GM12878 (cell line): ENCODE results near the gene ACKR2. TPM values are rescaled to one million over a fixed set of nuclear protein-coding genes. Genes with fewer than 3 reads are reported as not detected.

Experiments
- ATF2 ChIP-seq: IDR thresholded peaks from 2 replicates; pipeline ENCODE4 v1.6.1; 2012; ENCODE audit warnings: low read length, inconsistent platforms
- BCL11A ChIP-seq: IDR thresholded peaks from 2 replicates; pipeline ENCODE4 v1.6.1; 2011; ENCODE audit warnings: low read depth, low read length
- CREB1 ChIP-seq: IDR thresholded peaks from 2 replicates; pipeline ENCODE4 v1.6.1; 2012; ENCODE audit warnings: low read depth, mild to moderate bottlenecking, inconsistent platforms
- CREM ChIP-seq: IDR thresholded peaks from 2 replicates; pipeline ENCODE4 v1.6.1; 2014; ENCODE audit warnings: antibody characterized with exemption, low read depth
- CUX1 ChIP-seq: IDR thresholded peaks from 2 replicates; pipeline ENCODE4 v1.6.1; 2012; ENCODE audit warnings: improper control_type of control experiment, low read depth, low read length; ENCODE audit not compliant: insufficient replicate concordance
- EGR1 ChIP-seq, 2 experiments: IDR thresholded peaks; 1 replicate in 1 of 2; 2 replicates in 1 of 2; pipeline ENCODE4 v1.6.1; 2011 to 2012; ENCODE audit warnings: low read depth in 2 of 2, low read length in 2 of 2, borderline replicate concordance in 1 of 2, mild to moderate bottlenecking in 1 of 2, moderate library complexity in 1 of 2
- ESRRA ChIP-seq: IDR thresholded peaks from 2 replicates; pipeline ENCODE4 v1.6.1; 2012; ENCODE audit warnings: mild to moderate bottlenecking, low read length, improper control_type of control experiment
- FOXK2 ChIP-seq: fragments of 450-650 bp; IDR thresholded peaks from 2 replicates; pipeline ENCODE4 v1.6.1; 2017; ENCODE audit warnings: mild to moderate bottlenecking, moderate library complexity
- FOXM1 ChIP-seq: IDR thresholded peaks from 2 replicates; pipeline ENCODE4 v1.6.1; 2012; ENCODE audit warnings: low read depth, mild to moderate bottlenecking, inconsistent platforms, low read length, moderate library complexity
- GABPA ChIP-seq: IDR thresholded peaks from 2 replicates; pipeline ENCODE4 v1.6.1; 2014; ENCODE audit warnings: antibody characterized with exemption, low read depth, mild to moderate bottlenecking, inconsistent platforms
- HDGF ChIP-seq: fragments of 450-650 bp; IDR thresholded peaks from 2 replicates; pipeline ENCODE4 v1.6.1; 2016; ENCODE audit warnings: antibody characterized with exemption
- IRF4 ChIP-seq: IDR thresholded peaks from 2 replicates; pipeline ENCODE4 v1.6.1; 2011; ENCODE audit warnings: low read depth, low read length
- PBX3 ChIP-seq: IDR thresholded peaks from 2 replicates; pipeline ENCODE4 v1.6.1; 2011; ENCODE audit warnings: mild to moderate bottlenecking, low read depth, low read length, moderate library complexity; ENCODE audit not compliant: insufficient replicate concordance
- RAD51 ChIP-seq: fragments of 450-650 bp; IDR thresholded peaks from 2 replicates; pipeline ENCODE4 v1.6.1; 2016; ENCODE audit warnings: moderate library complexity, mild to moderate bottlenecking, inconsistent platforms
- SMARCA5 ChIP-seq: fragments of 450-650 bp; IDR thresholded peaks from 2 replicates; pipeline ENCODE4 v1.6.1; 2017; ENCODE audit warnings: mild to moderate bottlenecking
- SUPT20H ChIP-seq: IDR thresholded peaks from 2 replicates; pipeline ENCODE4 v1.6.1; 2011; ENCODE audit warnings: low read depth, mild to moderate bottlenecking, low read length, moderate library complexity, borderline replicate concordance; ENCODE audit not compliant: control insufficient read depth
- WRNIP1 ChIP-seq: IDR thresholded peaks from 2 replicates; pipeline ENCODE4 v1.6.1; 2011; ENCODE audit warnings: low read depth, low read length, improper control_type of control experiment, borderline replicate concordance
- YBX1 ChIP-seq: fragments of 450-650 bp; IDR thresholded peaks from 2 replicates; pipeline ENCODE4 v1.6.1; 2016; ENCODE audit warnings: antibody characterized with exemption
- ZBTB33 ChIP-seq: fragments of 450-650 bp; IDR thresholded peaks from 2 replicates; pipeline ENCODE4 v1.6.1; 2017; ENCODE audit warnings: mild to moderate bottlenecking
- ZSCAN29 ChIP-seq: fragments of 450-650 bp; IDR thresholded peaks from 2 replicates; pipeline ENCODE4 v1.6.1; 2017; ENCODE audit warnings: mild to moderate bottlenecking, moderate library complexity
- polyA plus RNA-seq, 11 experiments: library from polyadenylated mRNA; depleted of rRNA in 4 of 11; unstranded in 6 of 11; stranded (reverse) in 5 of 11; fragments of >200 nt; fragmentation: Nextera tagmentation in 4 of 11; fragmentation: Illumina TruSeq in 1 of 11; extraction: Ambion mirVana in 4 of 11; extraction: Trizol in 1 of 11; gene quantifications; 1 replicate in 1 of 11; 2 replicates in 10 of 11; pipeline versions ENCODE4 v1.2.1 to v1.2.3, GENCODE V29; 2011 to 2016; ENCODE audit warnings: inconsistent platforms in 2 of 11, missing spikeins in 2 of 11, low read depth in 1 of 11
- total RNA-seq, 4 experiments: library from RNA; depleted of rRNA in 3 of 4; stranded (reverse); fragments of >200 nt in 3 of 4; fragmentation: Illumina TruSeq in 1 of 4; extraction: Trizol in 1 of 4; gene quantifications; 2 replicates each; pipeline versions ENCODE4 v1.2.1 to v1.2.3, GENCODE V29; 2013 to 2021

ACKR2 gene
- total and polyA plus RNA-seq, 10 of the 15 experiments (the other 5 are each of a cell fraction or from before 2014, with no cell fraction given) = 0.05 to 0.91 (median 0.23) TPM; not detected in 2

GRCh38 chr3:42772670-42773408 is 36.4 kb upstream of the ACKR2 start, which contains the start of gene CCDC13 (continued):
- TF ChIP-seq CUX1 (no peak), ZSCAN29 (no peak), RAD51 (no peak), FOXM1 (no peak; the same call in 1 of the 2 replicates), GABPA (no peak), CREB1 (peak; percentile 98), IRF4 (peak; percentile 45; the same call in 1 of the 2 replicates), CREM (peak; percentile 98), HDGF (no peak), BCL11A (no peak), ZBTB33 (no peak), SMARCA5 (peak; percentile 71), SUPT20H (no peak), WRNIP1 (no peak), YBX1 (no peak), ESRRA (0 out of 2 replicates have a peak, but pooled peaks have one; percentile 39), PBX3 (no peak), EGR1 (IDR thresholded peaks at IDR 0.05; ENCODE audit: borderline replicate concordance in 1 of 2, low read depth in 2 of 2, low read length in 2 of 2) (0 out of 3 replicates have a peak, but pooled peaks of 1 of the 2 experiments have one; percentile 35), ATF2 (0 out of 2 replicates have a peak, but pooled peaks have one; percentile 26), FOXK2 (no peak)
